ENCODE data around the gene FBLN7.

The FBLN7 gene

GRCh38 chr2:112168422-112169124, 30.4 kb downstream of the FBLN7 start:
- no peaks in the 10 kb centered on the region for H3K79me2 ChIP-seq (ENCODE audit: control insufficient read depth, insufficient read depth, low read length, unreplicated experiment)
- no peaks in the 10 kb centered on the region for H3K27me3 ChIP-seq (ENCODE audit: insufficient read depth, low read length)
- no peak overlapping the region for H2AFZ ChIP-seq (ENCODE audit: low read length, unreplicated experiment)
- H3K27ac ChIP-seq (ENCODE audit: low read depth, low read length): no peak overlapping the region
- no peak overlapping the region for H3K4me3 ChIP-seq (ENCODE audit: low read depth, low read length)
- H3K36me3 ChIP-seq (ENCODE audit: insufficient read depth, low read length): no peaks in the 10 kb centered on the region
- no peaks in the 10 kb centered on the region for H3K4me1 ChIP-seq (ENCODE audit: control insufficient read depth, insufficient read depth, low read length, unreplicated experiment)

GRCh38 chr2:112170495-112170894, 32.3 kb downstream of the FBLN7 start:
- no peak overlapping the region for H3K27ac ChIP-seq (ENCODE audit: low read depth, low read length)

GRCh38 chr2:112173646-112174319, 35.6 kb downstream of the FBLN7 start:
- Histone ChIP-seq H2AFZ (ENCODE audit: low read length, unreplicated experiment) (no peak overlapping the region), H3K4me1 (ENCODE audit: control insufficient read depth, insufficient read depth, low read length, unreplicated experiment) (no peaks in the 10 kb centered on the region), H3K27ac (ENCODE audit: low read depth, low read length) (no peak overlapping the region), H3K36me3 (ENCODE audit: insufficient read depth, low read length) (no peaks in the 10 kb centered on the region), H3K79me2 (ENCODE audit: control insufficient read depth, insufficient read depth, low read length, unreplicated experiment) (no peaks in the 10 kb centered on the region), H3K27me3 (ENCODE audit: insufficient read depth, low read length) (no peaks in the 10 kb centered on the region), H3K4me3 (ENCODE audit: low read depth, low read length) (no peak overlapping the region)

More at GRCh38 chr2:112170495-112170894, 32.3 kb downstream of the FBLN7 start:
- Histone ChIP-seq H3K4me1 (ENCODE audit: control insufficient read depth, insufficient read depth, low read length, unreplicated experiment) (no peaks in the 10 kb centered on the region), H3K79me2 (ENCODE audit: control insufficient read depth, insufficient read depth, low read length, unreplicated experiment) (no peaks in the 10 kb centered on the region), H3K27me3 (ENCODE audit: insufficient read depth, low read length) (no peaks in the 10 kb centered on the region), H2AFZ (ENCODE audit: low read length, unreplicated experiment) (no peak overlapping the region), H3K4me3 (ENCODE audit: low read depth, low read length) (no peak overlapping the region), H3K36me3 (ENCODE audit: insufficient read depth, low read length) (no peaks in the 10 kb centered on the region)

GRCh38 chr2:112174383-112174782, 36.2 kb downstream of the FBLN7 start:
- no peak overlapping the region for H3K4me3 ChIP-seq (ENCODE audit: low read depth, low read length)
- H2AFZ ChIP-seq (ENCODE audit: low read length, unreplicated experiment): no peak overlapping the region
- no peak overlapping the region for H3K27ac ChIP-seq (ENCODE audit: low read depth, low read length)
- no peaks in the 10 kb centered on the region for H3K27me3 ChIP-seq (ENCODE audit: insufficient read depth, low read length)
- no peaks in the 10 kb centered on the region for H3K4me1 ChIP-seq (ENCODE audit: control insufficient read depth, insufficient read depth, low read length, unreplicated experiment)
- H3K79me2 ChIP-seq (ENCODE audit: control insufficient read depth, insufficient read depth, low read length, unreplicated experiment): no peaks in the 10 kb centered on the region
- H3K36me3 ChIP-seq (ENCODE audit: insufficient read depth, low read length): no peaks in the 10 kb centered on the region

- Histone ChIP-seq H3K79me2 (ENCODE audit: control insufficient read depth, insufficient read depth, low read length, unreplicated experiment) (no peaks in the 10 kb centered on the region), H3K4me3 (ENCODE audit: low read depth, low read length) (no peak overlapping the region), H3K27me3 (ENCODE audit: insufficient read depth, low read length) (no peaks in the 10 kb centered on the region), H3K4me1 (ENCODE audit: control insufficient read depth, insufficient read depth, low read length, unreplicated experiment) (no peaks in the 10 kb centered on the region), H3K36me3 (ENCODE audit: insufficient read depth, low read length) (no peaks in the 10 kb centered on the region), H3K27ac (ENCODE audit: low read depth, low read length) (no peak overlapping the region), H2AFZ (ENCODE audit: low read length, unreplicated experiment) (no peak overlapping the region)
Measured at GRCh38 chr2:112175333-112175732, 37.1 kb downstream of the FBLN7 start.

GRCh38 chr2:112175958-112176573, 37.9 kb downstream of the FBLN7 start:
- no peaks in the 10 kb centered on the region for H3K27me3 ChIP-seq (ENCODE audit: insufficient read depth, low read length)
- H3K4me1 ChIP-seq (ENCODE audit: control insufficient read depth, insufficient read depth, low read length, unreplicated experiment): no peaks in the 10 kb centered on the region
- H3K36me3 ChIP-seq (ENCODE audit: insufficient read depth, low read length): no peaks in the 10 kb centered on the region
- no peak overlapping the region for H2AFZ ChIP-seq (ENCODE audit: low read length, unreplicated experiment)
- H3K4me3 ChIP-seq (ENCODE audit: low read depth, low read length): no peak overlapping the region
- H3K79me2 ChIP-seq (ENCODE audit: control insufficient read depth, insufficient read depth, low read length, unreplicated experiment): no peaks in the 10 kb centered on the region
- no peak overlapping the region for H3K27ac ChIP-seq (ENCODE audit: low read depth, low read length)

- H3K27ac ChIP-seq (ENCODE audit: low read depth, low read length): no peak overlapping the region
- no peaks in the 10 kb centered on the region for H3K4me1 ChIP-seq (ENCODE audit: control insufficient read depth, insufficient read depth, low read length, unreplicated experiment)
- no peak overlapping the region for H3K4me3 ChIP-seq (ENCODE audit: low read depth, low read length)
- no peaks in the 10 kb centered on the region for H3K79me2 ChIP-seq (ENCODE audit: control insufficient read depth, insufficient read depth, low read length, unreplicated experiment)
- H3K27me3 ChIP-seq (ENCODE audit: insufficient read depth, low read length): no peaks in the 10 kb centered on the region
- no peak overlapping the region for H2AFZ ChIP-seq (ENCODE audit: low read length, unreplicated experiment)
- H3K36me3 ChIP-seq (ENCODE audit: insufficient read depth, low read length): no peaks in the 10 kb centered on the region
Measured at GRCh38 chr2:112181571-112182290, 43.5 kb downstream of the FBLN7 start.

GRCh38 chr2:112182581-112183034, 44.4 kb downstream of the FBLN7 start:
- H3K27ac ChIP-seq (ENCODE audit: low read depth, low read length): no peak overlapping the region
- no peak overlapping the region for H2AFZ ChIP-seq (ENCODE audit: low read length, unreplicated experiment)
- no peaks in the 10 kb centered on the region for H3K27me3 ChIP-seq (ENCODE audit: insufficient read depth, low read length)

GRCh38 chr2:112183327-112184025, 45.3 kb downstream of the FBLN7 start:
- Histone ChIP-seq H3K27me3 (ENCODE audit: insufficient read depth, low read length) (no peaks in the 10 kb centered on the region), H3K79me2 (ENCODE audit: control insufficient read depth, insufficient read depth, low read length, unreplicated experiment) (no peaks in the 10 kb centered on the region), H3K4me3 (ENCODE audit: low read depth, low read length) (no peak overlapping the region), H3K27ac (ENCODE audit: low read depth, low read length) (no peak overlapping the region), H2AFZ (ENCODE audit: low read length, unreplicated experiment) (no peak overlapping the region), H3K4me1 (ENCODE audit: control insufficient read depth, insufficient read depth, low read length, unreplicated experiment) (no peaks in the 10 kb centered on the region), H3K36me3 (ENCODE audit: insufficient read depth, low read length) (no peaks in the 10 kb centered on the region)

More at GRCh38 chr2:112182581-112183034, 44.4 kb downstream of the FBLN7 start:
- H3K4me3 ChIP-seq (ENCODE audit: low read depth, low read length): no peak overlapping the region
- no peaks in the 10 kb centered on the region for H3K4me1 ChIP-seq (ENCODE audit: control insufficient read depth, insufficient read depth, low read length, unreplicated experiment)
- no peaks in the 10 kb centered on the region for H3K36me3 ChIP-seq (ENCODE audit: insufficient read depth, low read length)
- no peaks in the 10 kb centered on the region for H3K79me2 ChIP-seq (ENCODE audit: control insufficient read depth, insufficient read depth, low read length, unreplicated experiment)

GRCh38 chr2:112184121-112184520, 45.9 kb downstream of the FBLN7 start:
- Histone ChIP-seq H3K27me3 (ENCODE audit: insufficient read depth, low read length) (no peaks in the 10 kb centered on the region), H3K36me3 (ENCODE audit: insufficient read depth, low read length) (no peaks in the 10 kb centered on the region), H3K4me3 (ENCODE audit: low read depth, low read length) (no peak overlapping the region), H2AFZ (ENCODE audit: low read length, unreplicated experiment) (no peak overlapping the region), H3K27ac (ENCODE audit: low read depth, low read length) (no peak overlapping the region), H3K4me1 (ENCODE audit: control insufficient read depth, insufficient read depth, low read length, unreplicated experiment) (no peaks in the 10 kb centered on the region), H3K79me2 (ENCODE audit: control insufficient read depth, insufficient read depth, low read length, unreplicated experiment) (no peaks in the 10 kb centered on the region)

All from ACC112 (cell line).